IMR-90 (cell line): ENCODE measurements around the gene ZBED2. TPM values are rescaled to one million over a fixed set of nuclear protein-coding genes. Genes with fewer than 3 reads are reported as not detected.
A peak's percentile ranks its signal among the peaks of the same experiment; 100 is the strongest.

Experiments used
- ATAC-seq: fragments of 200-7000 bp; cut with Tn5 transposase; 2 replicates; pipeline ENCODE4 v1.9.1; 2020; ENCODE audit warnings: low read depth, mild to moderate bottlenecking, moderate library complexity
- BruUV-seq: library from RNA; stranded (reverse); fragments of 400-500 nt; replicated peaks from 2 replicates; lab custom pipeline; 2021; lab: Mats Ljungman, UMichigan
- CTCF ChIA-PET: fragments of 300-600 bp; formaldehyde crosslinking; extraction: SDS; loops from one replicate; lab custom pipeline; 2021; ENCODE audit warnings: antibody characterized with exemption; lab: Yijun Ruan, JAX
- POLR2A ChIA-PET: fragments of 300-600 bp; sonication (Branson Sonifier 250); formaldehyde crosslinking; loops from one replicate; lab custom pipeline; 2022; ENCODE audit warnings: antibody characterized with exemption; ENCODE audit not compliant: unreplicated experiment; lab: Charles Lee
- DNase-seq: peaks from one replicate; pipeline ENCODE4 v3.0.0; 2013
- H2AFZ ChIP-seq: replicated peaks from 2 replicates; pipeline ENCODE3; 2013; ENCODE audit warnings: low read length, mild to moderate bottlenecking; ENCODE audit not compliant: poor library complexity
- H2AK5ac ChIP-seq: 2 replicates; pipeline ENCODE4 v1.6.1; 2013; ENCODE audit warnings: low read depth, low read length, inconsistent platforms
- H2AK9ac ChIP-seq: replicated peaks from 2 replicates; pipeline ENCODE3; 2013; ENCODE audit warnings: mild to moderate bottlenecking, low read depth, low read length, moderate library complexity; ENCODE audit not compliant: poor library complexity
- H2BK120ac ChIP-seq: 2 replicates; pipeline ENCODE4 v1.6.1; 2013; ENCODE audit warnings: low read depth, low read length, inconsistent platforms
- H2BK15ac ChIP-seq: 3 replicates; pipeline ENCODE4 v1.6.1; 2013; ENCODE audit warnings: low read depth, low read length, inconsistent platforms
- H2BK20ac ChIP-seq: 2 replicates; pipeline ENCODE4 v1.6.1; 2013; ENCODE audit warnings: low read depth, mild to moderate bottlenecking, inconsistent platforms, low read length, moderate library complexity
- H2BK5ac ChIP-seq: 2 replicates; pipeline ENCODE4 v1.6.1; 2013; ENCODE audit warnings: mild to moderate bottlenecking, low read depth, low read length, inconsistent platforms; ENCODE audit not compliant: poor library complexity, severe bottlenecking
- H3K14ac ChIP-seq: replicated peaks from 2 replicates; pipeline ENCODE4 v1.6.1; 2013; ENCODE audit warnings: low read depth, low read length, inconsistent platforms
- H3K18ac ChIP-seq: 2 replicates; pipeline ENCODE4 v1.6.1; 2013; ENCODE audit warnings: low read depth, low read length, control low read depth
- H3K23ac ChIP-seq: 2 replicates; pipeline ENCODE4 v1.6.1; 2013; ENCODE audit warnings: low read depth, low read length, inconsistent platforms
- H3K27ac ChIP-seq: 2 replicates; pipeline ENCODE4 v1.5.1; 2013; ENCODE audit warnings: mild to moderate bottlenecking, control low read depth, low read length; ENCODE audit not compliant: insufficient read depth
- H3K27me3 ChIP-seq: 2 replicates; pipeline ENCODE4 v1.6.1; 2013; ENCODE audit warnings: low read length; ENCODE audit not compliant: control insufficient read depth, insufficient read depth
- H3K36me3 ChIP-seq: 2 replicates; pipeline ENCODE4 v1.6.1; 2013; ENCODE audit warnings: low read length, mixed read lengths; ENCODE audit not compliant: control insufficient read depth, insufficient read depth
- H3K4ac ChIP-seq: 2 replicates; pipeline ENCODE4 v1.6.1; 2013; ENCODE audit warnings: low read depth, low read length, inconsistent platforms
- H3K4me1 ChIP-seq: 2 replicates; pipeline ENCODE4 v1.6.1; 2013; ENCODE audit warnings: low read length, mixed read lengths; ENCODE audit not compliant: control insufficient read depth, insufficient read depth
- H3K4me2 ChIP-seq: 2 replicates; pipeline ENCODE4 v1.6.1; 2013; ENCODE audit warnings: low read depth, mild to moderate bottlenecking, control low read depth, low read length, moderate library complexity
- H3K4me3 ChIP-seq: 2 replicates; pipeline ENCODE4 v1.5.1; 2013; ENCODE audit warnings: low read depth, mild to moderate bottlenecking, control low read depth, low read length, moderate library complexity; ENCODE audit not compliant: insufficient read depth
- H3K56ac ChIP-seq: 2 replicates; pipeline ENCODE4 v1.6.1; 2013; ENCODE audit warnings: low read length, inconsistent platforms; ENCODE audit not compliant: insufficient read depth; ENCODE audit errors: extremely low read depth
- H3K79me1 ChIP-seq, 2 experiments: 2 replicates each; pipeline ENCODE4 v1.6.1; 2013; ENCODE audit warnings: low read length in 2 of 2, inconsistent platforms in 1 of 2, low read depth in 1 of 2
- H3K9ac ChIP-seq: 2 replicates; pipeline ENCODE4 v1.6.1; 2013; ENCODE audit warnings: low read depth, low read length, control low read depth
- H3K9me1 ChIP-seq: 2 replicates; pipeline ENCODE4 v1.6.1; 2013; ENCODE audit warnings: low read length, inconsistent platforms; ENCODE audit not compliant: insufficient read depth
- H3K9me3 ChIP-seq: 2 replicates; pipeline ENCODE4 v1.6.1; 2013; ENCODE audit warnings: low read length; ENCODE audit not compliant: control insufficient read depth, insufficient read depth
- H4K20me1 ChIP-seq: 2 replicates; pipeline ENCODE4 v1.6.1; 2013; ENCODE audit warnings: low read length, inconsistent platforms; ENCODE audit not compliant: insufficient read depth
- H4K5ac ChIP-seq: 2 replicates; pipeline ENCODE4 v1.6.1; 2013; ENCODE audit warnings: mild to moderate bottlenecking, low read depth, low read length, control low read depth
- H4K8ac ChIP-seq, 2 experiments: 2 replicates each; pipeline ENCODE4 v1.6.1; 2013; ENCODE audit warnings: low read depth in 2 of 2, low read length in 2 of 2, control low read depth in 1 of 2, inconsistent platforms in 1 of 2
- H4K91ac ChIP-seq: 2 replicates; pipeline ENCODE4 v1.6.1; 2013; ENCODE audit warnings: low read depth, low read length, inconsistent platforms; ENCODE audit not compliant: insufficient read depth
- FOS ChIP-seq: fragments of 150-350 bp; IDR thresholded peaks from 2 replicates; pipeline ENCODE4 v1.6.1; 2016; ENCODE audit warnings: low read depth, low read length
- POLR2A ChIP-seq: IDR thresholded peaks from 2 replicates; pipeline ENCODE4 v1.6.1; 2012; ENCODE audit warnings: mild to moderate bottlenecking, low read depth, low read length
- RFX5 ChIP-seq: IDR thresholded peaks from 2 replicates; pipeline ENCODE4 v1.8.0; 2012; ENCODE audit warnings: low read depth, mild to moderate bottlenecking, low read length, moderate library complexity
- SMC3 ChIP-seq: fragments of 150-350 bp; IDR thresholded peaks from 2 replicates; pipeline ENCODE4 v1.6.1; 2016; ENCODE audit warnings: low read depth, mild to moderate bottlenecking, antibody characterized with exemption, low read length, moderate library complexity
- WGBS, 2 experiments: methylation state at CpG; one replicate each; pipeline versions ENCODE4 v1.1.5 to v1.1.7; 2013; ENCODE audit warnings: missing lambda C conversion rate in 2 of 2; ENCODE audit not compliant: insufficient read length in 1 of 2; ENCODE audit errors: extremely low coverage in 2 of 2; 5-methylcytosine and 5-hydroxymethylcytosine counted together
- dilution Hi-C: fragments of 300-500 bp; cut with HindIII; formaldehyde crosslinking; loops from one replicate; pipeline ENCODE4 v1.14.3; 2018; ENCODE audit warnings: low sequenced_read_pairs; ENCODE audit not compliant: unreplicated experiment
- in situ Hi-C: fragments of 300-500 bp; cut with MboI; formaldehyde crosslinking; loops from 3 replicates; pipeline ENCODE4 v1.14.3; 2019; ENCODE audit warnings: low sequenced_read_pairs, inconsistent platforms, mixed read lengths
- intact Hi-C: fragments of 100-400 bp; cut with micrococcal nuclease; formaldehyde crosslinking; loops from 2 replicates; pipeline ENCODE4 v1.10.0; 2022
- polyA plus RNA-seq, 3 experiments: library from polyadenylated mRNA; depleted of rRNA; stranded (reverse); fragments of >200 nt; gene quantifications; 2 replicates each; pipeline ENCODE4 v1.2.3, GENCODE V29; 2012; ENCODE audit warnings: low replicate concordance in 1 of 3
- total RNA-seq: library from RNA; depleted of rRNA; stranded (reverse); fragments of >200 nt; gene quantifications from 2 replicates; pipeline ENCODE4 v1.2.3, GENCODE V29; 2012

ZBED2 gene
- total and polyA plus RNA-seq, 2 of the 4 experiments (the other 2 are of a cell fraction), result 0.51 to 0.72 TPM

- peak overlapping the region; percentile 88 for H2BK20ac ChIP-seq
- H4K20me1 ChIP-seq, result no peaks in the 10 kb centered on the region
- peak overlapping the region; percentile 34 for H2BK5ac ChIP-seq
- peak overlapping the region; percentile 90 for H3K14ac ChIP-seq
- no peak overlapping the region for H2AFZ ChIP-seq
- intact Hi-C loops (no loop called here), in situ Hi-C loops (loop anchor here (25.0 kb wide), 2 partner anchors 272 to 372 kb away; partner anchors contain the start of gene PHLDB2), dilution Hi-C loops (no loop called here)
- ATAC-seq (no peak), DNase-seq (no peak)
- H2AK9ac ChIP-seq, result no peak overlapping the region
- no CpG with 5 or more reads among the region's 1 CpG for WGBS, 2 experiments
- H3K36me3 ChIP-seq, result no peaks in the 10 kb centered on the region
- peak overlapping the region; percentile 81 for H2BK120ac ChIP-seq
- H2BK15ac ChIP-seq, result peak overlapping the region; percentile 61; the same call in 1 of the 3 replicates
- H3K27me3 ChIP-seq, result no peaks in the 10 kb centered on the region
- H3K56ac ChIP-seq, result no peak overlapping the region
- H2AK5ac ChIP-seq, result peak overlapping the region; percentile 17; the same call in 1 of the 2 replicates
- TF ChIP-seq RFX5, result no peak
- TF ChIP-seq FOS, result no peak
- no peak for TF ChIP-seq POLR2A
- no peak for TF ChIP-seq SMC3
- no peak overlapping the region for H3K4me2 ChIP-seq
- H3K27ac ChIP-seq, result no peak overlapping the region
- H3K9me1 ChIP-seq, result peaks cover 26% of the 10 kb centered on the region
- H3K4me1 ChIP-seq, result peaks cover 22% of the 10 kb centered on the region
- no TSS peak for BruUV-seq
- H3K9me3 ChIP-seq, result no peaks in the 10 kb centered on the region
- POLR2A ChIA-PET, result interaction anchor here (0.6 kb wide), 1 partner anchor 76 kb away, joined by 4 read pairs; no protein-coding TSS in a partner anchor
- H3K4me3 ChIP-seq, result no peak overlapping the region
- peak overlapping the region; percentile 18 to 43; a peak in 1 of 4 replicates for H4K8ac ChIP-seq
- H3K9ac ChIP-seq, result no peak overlapping the region
- no peak overlapping the region for H4K5ac ChIP-seq
- H3K18ac ChIP-seq, result peak overlapping the region; percentile 33; the same call in 1 of the 2 replicates
- no peak overlapping the region for H3K23ac ChIP-seq
- H3K4ac ChIP-seq, result peak overlapping the region; percentile 14
- CTCF ChIA-PET, result interaction anchor here (1.0 to 2.5 kb wide), 3 partner anchors 12 to 126 kb away, joined by 3 to 10 read pairs (median 3); no protein-coding TSS in a partner anchor
- peaks cover 0 to 11% of the 10 kb centered on the region in 2 experiments; a peak in 2 of 4 replicates for H3K79me1 ChIP-seq
- H4K91ac ChIP-seq, result peak overlapping the region; percentile 28; the same call in 1 of the 2 replicates
Observed at GRCh38 chr3:111590143-111590491, 5.0 kb downstream of the ZBED2 start.
